Tibial nerve (tissue), 4 donors: ENCODE results near the gene CCL8. TPM values are rescaled to one million over a fixed set of nuclear protein-coding genes. Genes with fewer than 3 reads are reported as not detected.

Experiments used
- DNase-seq, 2 donors: peaks; one replicate each; pipeline ENCODE4 v3.0.0-alpha.2; 2019; ENCODE audit warnings: low spot score in 2 of 2
- H3K27ac ChIP-seq, 4 donors: fragments of 200-600 bp; sonication (generic) in 3 of 4; one replicate each; pipeline ENCODE4 v1.5.1; 2017 to 2019; ENCODE audit warnings: mild to moderate bottlenecking in 1 of 4
- H3K27me3 ChIP-seq, 2 donors: fragments of 200-600 bp; sonication (generic) in 1 of 2; one replicate each; pipeline versions ENCODE4 v1.5.1 to v1.6.0; 2017 to 2019
- H3K36me3 ChIP-seq, 3 donors: fragments of 200-600 bp; sonication (generic); one replicate each; pipeline ENCODE4 v1.5.1; 2018 to 2019
- H3K4me1 ChIP-seq, 4 donors: fragments of 200-600 bp; sonication (generic) in 3 of 4; one replicate each; pipeline ENCODE4 v1.5.1; 2017 to 2019
- H3K4me3 ChIP-seq, 4 donors: fragments of 200-600 bp; sonication (generic) in 3 of 4; one replicate each; pipeline ENCODE4 v1.5.1; 2017 to 2019; ENCODE audit warnings: mild to moderate bottlenecking in 1 of 4, moderate library complexity in 1 of 4
- H3K9me3 ChIP-seq, 4 donors: fragments of 200-600 bp; sonication (generic) in 3 of 4; one replicate each; pipeline ENCODE4 v1.5.1; 2017 to 2019
- EP300 ChIP-seq, 2 donors: sonication (generic); formaldehyde crosslinking; IDR thresholded peaks; one replicate each; pipeline ENCODE4 v1.6.1; 2017; ENCODE audit warnings: antibody characterized with exemption in 2 of 2, mild to moderate bottlenecking in 1 of 2
- POLR2A ChIP-seq, 2 donors: fragments of 450-650 bp; IDR thresholded peaks; one replicate each; pipeline ENCODE4 v1.6.1; 2017; ENCODE audit warnings: antibody characterized with exemption in 2 of 2, mild to moderate bottlenecking in 2 of 2, moderate library complexity in 2 of 2
- WGBS, 2 donors: methylation state at CpG; one replicate each; pipeline ENCODE4 v1.1.5; 2018; 5-methylcytosine and 5-hydroxymethylcytosine counted together
- total RNA-seq, 4 donors: library from RNA; depleted of rRNA; stranded (reverse); fragments of >200 nt; gene quantifications; one replicate each; pipeline ENCODE4 v1.1.0, GENCODE V29; 2016
- TF ChIP-seq, protein P1 (sequence below), 5 experiments: fragments of 200-600 bp in 3 of 5; fragments of 450-650 bp in 2 of 5; sonication (generic) in 3 of 5; IDR thresholded peaks; one replicate each; pipeline ENCODE4 v1.5.1; 2016 to 2019; ENCODE audit warnings: antibody characterized with exemption in 5 of 5, mild to moderate bottlenecking in 3 of 5, moderate library complexity in 2 of 5

CCL8 gene
- total RNA-seq, 4 donors from 2014 or later = not detected

DNA sequence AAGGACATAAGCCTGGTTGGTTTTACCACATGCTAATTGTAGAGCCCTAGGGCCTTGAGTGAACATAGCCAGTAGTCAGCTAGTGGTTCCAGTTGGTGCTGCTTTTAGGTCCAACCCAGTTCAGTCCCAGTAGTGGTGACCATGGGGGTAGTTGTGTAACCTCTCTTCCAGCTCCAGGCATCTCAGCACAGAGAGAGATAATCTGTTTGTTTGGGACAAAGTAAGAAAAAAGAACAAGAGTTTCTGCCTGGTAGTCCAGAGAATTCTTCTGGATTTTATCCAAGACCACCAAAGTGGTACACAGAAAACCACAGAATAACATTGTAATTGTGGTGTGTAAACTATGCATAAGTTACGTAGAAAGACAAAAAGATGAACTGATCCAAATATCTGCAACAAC, 31.9 kb downstream of the CCL8 start:
- peaks cover 0 to 27% (median 7%) of the 10 kb centered on the region in 4 donors for H3K4me1 ChIP-seq
- peak overlapping the region in 3 of 4 donors; percentile 1 to 79 (median 74) for H3K27ac ChIP-seq
- DNase-seq = no peak
- no peaks in the 10 kb centered on the region for H3K27me3 ChIP-seq
- TF ChIP-seq POLR2A (IDR thresholded peaks at IDR 0.05) (no peak), EP300 (IDR thresholded peaks at IDR 0.05) (peak in 1 of 2 donors; percentile 30)
- TF ChIP-seq, protein P1, sequence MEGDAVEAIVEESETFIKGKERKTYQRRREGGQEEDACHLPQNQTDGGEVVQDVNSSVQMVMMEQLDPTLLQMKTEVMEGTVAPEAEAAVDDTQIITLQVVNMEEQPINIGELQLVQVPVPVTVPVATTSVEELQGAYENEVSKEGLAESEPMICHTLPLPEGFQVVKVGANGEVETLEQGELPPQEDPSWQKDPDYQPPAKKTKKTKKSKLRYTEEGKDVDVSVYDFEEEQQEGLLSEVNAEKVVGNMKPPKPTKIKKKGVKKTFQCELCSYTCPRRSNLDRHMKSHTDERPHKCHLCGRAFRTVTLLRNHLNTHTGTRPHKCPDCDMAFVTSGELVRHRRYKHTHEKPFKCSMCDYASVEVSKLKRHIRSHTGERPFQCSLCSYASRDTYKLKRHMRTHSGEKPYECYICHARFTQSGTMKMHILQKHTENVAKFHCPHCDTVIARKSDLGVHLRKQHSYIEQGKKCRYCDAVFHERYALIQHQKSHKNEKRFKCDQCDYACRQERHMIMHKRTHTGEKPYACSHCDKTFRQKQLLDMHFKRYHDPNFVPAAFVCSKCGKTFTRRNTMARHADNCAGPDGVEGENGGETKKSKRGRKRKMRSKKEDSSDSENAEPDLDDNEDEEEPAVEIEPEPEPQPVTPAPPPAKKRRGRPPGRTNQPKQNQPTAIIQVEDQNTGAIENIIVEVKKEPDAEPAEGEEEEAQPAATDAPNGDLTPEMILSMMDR (IDR thresholded peaks at IDR 0.05) = no peak
- no peak overlapping the region for H3K4me3 ChIP-seq
- no peaks in the 10 kb centered on the region for H3K9me3 ChIP-seq
- no peaks in the 10 kb centered on the region for H3K36me3 ChIP-seq
- 51 to 61% methylated on average over 1 of the region's 1 CpG for WGBS, 2 donors

GRCh38 chr17:34352191-34352590, 33.0 kb downstream of the CCL8 start:
- no peaks in the 10 kb centered on the region for H3K9me3 ChIP-seq
- H3K27ac ChIP-seq = no peak overlapping the region
- H3K36me3 ChIP-seq = no peaks in the 10 kb centered on the region
- no peaks in the 10 kb centered on the region for H3K27me3 ChIP-seq
- no peak overlapping the region for H3K4me3 ChIP-seq
- no peak for DNase-seq
- H3K4me1 ChIP-seq = peaks cover 0 to 38% (median 13%) of the 10 kb centered on the region in 4 donors
- no peak for TF ChIP-seq EP300 (IDR thresholded peaks at IDR 0.05)
- no peak for TF ChIP-seq POLR2A (IDR thresholded peaks at IDR 0.05)
- TF ChIP-seq, protein P1 (IDR thresholded peaks at IDR 0.05) = no peak

- peak in 1 of 2 donors; percentile 62 for TF ChIP-seq EP300 (IDR thresholded peaks at IDR 0.05)
- TF ChIP-seq, protein P1 (IDR thresholded peaks at IDR 0.05) = no peak
- Histone ChIP-seq H3K9me3 (no peaks in the 10 kb centered on the region), H3K4me3 (no peak overlapping the region), H3K4me1 (peaks cover 0 to 43% (median 13%) of the 10 kb centered on the region in 4 donors), H3K36me3 (no peaks in the 10 kb centered on the region), H3K27me3 (no peaks in the 10 kb centered on the region), H3K27ac (peak overlapping the region in 2 of 4 donors; percentile 53 to 72)
- DNase-seq = no peak
Observed at GRCh38 chr17:34354637-34355036, 35.4 kb downstream of the CCL8 start.

- DNase-seq = peak in 1 of 2 donors; percentile 15
- WGBS, 2 donors = 74 to 83% methylated on average over 5 of the region's 5 CpGs
- H3K4me3 ChIP-seq = no peak within 1 kb of the TSS
- H3K27me3 ChIP-seq = no peaks in the 10 kb centered on the region
- TF ChIP-seq POLR2A (IDR thresholded peaks at IDR 0.05) (no peak), EP300 (IDR thresholded peaks at IDR 0.05) (peak in 1 of 2 donors; percentile 15)
- TF ChIP-seq, protein P1 (IDR thresholded peaks at IDR 0.05) = no peak
- no peaks in the 10 kb centered on the region for H3K9me3 ChIP-seq
- peaks cover 0 to 35% (median 9%) of the 10 kb centered on the region in 4 donors for H3K4me1 ChIP-seq
- peak within 1 kb of the TSS in 2 of 4 donors; percentile 39 to 58 for H3K27ac ChIP-seq
- no peaks in the 10 kb centered on the region for H3K36me3 ChIP-seq
Observed at GRCh38 chr17:34356194-34356593, 37.0 kb downstream of the CCL8 start, which contains the start of gene CCL13. Gene CCL13, plus strand, starts transcription at chr17:34356480. Its CDS starts 47 bp downstream, at chr17:34356527.

GRCh38 chr17:34357398-34357797, 38.2 kb downstream of the CCL8 start:
- Histone ChIP-seq H3K9me3 (no peaks in the 10 kb centered on the region), H3K27ac (no peak overlapping the region), H3K4me3 (no peak overlapping the region), H3K4me1 (peaks cover 0 to 37% (median 9%) of the 10 kb centered on the region in 4 donors), H3K36me3 (no peaks in the 10 kb centered on the region), H3K27me3 (no peaks in the 10 kb centered on the region)
- DNase-seq = no peak
- WGBS, 2 donors = 80 to 86% methylated on average over 2 of the region's 2 CpGs
- TF ChIP-seq EP300 (IDR thresholded peaks at IDR 0.05) (no peak), POLR2A (IDR thresholded peaks at IDR 0.05) (no peak)
- TF ChIP-seq, protein P1 (IDR thresholded peaks at IDR 0.05) = no peak
